ENCODE measurements around the gene AGPAT4. TPM values are rescaled to one million over a fixed set of nuclear protein-coding genes. Genes with fewer than 3 reads are reported as not detected.

AGPAT4 gene
- total RNA-seq, 1 experiment from 2014 or later: 15.5 TPM

- H2AFZ ChIP-seq (ENCODE audit: low read depth, low read length, poor library complexity, severe bottlenecking): no peak overlapping the region
- ChIA-PET CTCF (interaction anchor here (0.9 to 2.5 kb wide), 2 partner anchors 269 to 351 kb away, joined by 3 to 13 read pairs; no protein-coding TSS in a partner anchor), RAD21 (ENCODE audit: low non-redundant PET in 1 of 2, low total read pairs in 2 of 2, uncharacterized antibody in 2 of 2, unreplicated experiment in 2 of 2) (no interaction called here), POLR2A (no interaction called here)
- no peaks in the 10 kb centered on the region for H3K9me2 ChIP-seq (ENCODE audit: insufficient read depth)
- H3K27me3 ChIP-seq (ENCODE audit: insufficient read depth, low read length): no peaks in the 10 kb centered on the region
- DNase-seq (ENCODE audit: low read depth, low spot score) (no peak), ATAC-seq (peak; percentile 59; the same call in 1 of the 2 replicates)
- H3K79me2 ChIP-seq (ENCODE audit: insufficient read depth, low read length): no peaks in the 10 kb centered on the region
- H3K4me3 ChIP-seq (replicated peaks in 1 of 2; ENCODE audit: low read depth in 1 of 2, low read length in 2 of 2): no peak overlapping the region
- no peak overlapping the region for H3K4me2 ChIP-seq (ENCODE audit: low read length)
- peaks cover 7 to 27% of the 10 kb centered on the region in 2 experiments; a peak in 2 of 4 replicates for H3K36me3 ChIP-seq (ENCODE audit: control insufficient read depth in 1 of 2, insufficient read depth in 2 of 2, low read length in 2 of 2)
- H3K27ac ChIP-seq (ENCODE audit: low read depth, low read length): no peak overlapping the region
- H4K20me1 ChIP-seq (ENCODE audit: insufficient read depth): no peaks in the 10 kb centered on the region
- BruUV-seq (replicated peaks): no TSS peak
- no peaks in the 10 kb centered on the region for H3K9me3 ChIP-seq (ENCODE audit: control insufficient read depth in 1 of 2, insufficient read depth in 1 of 2, low read depth in 1 of 2, low read length in 2 of 2)
- H3K4me1 ChIP-seq (ENCODE audit: control insufficient read depth in 1 of 2, insufficient read depth in 2 of 2, low read length in 2 of 2): no peaks in the 10 kb centered on the region
- intact Hi-C loops (cut with micrococcal nuclease): loop anchor here (2.0 to 10.0 kb wide), 2 partner anchors 269 to 367 kb away; no protein-coding TSS in a partner anchor
- no peak overlapping the region for H3K9ac ChIP-seq (ENCODE audit: low read length)
- TF ChIP-seq TCF7L2 (IDR thresholded peaks at IDR 0.05; ENCODE audit: borderline replicate concordance, extremely low read depth, insufficient read depth, insufficient read length): no peak
- TF ChIP-seq, protein P1, sequence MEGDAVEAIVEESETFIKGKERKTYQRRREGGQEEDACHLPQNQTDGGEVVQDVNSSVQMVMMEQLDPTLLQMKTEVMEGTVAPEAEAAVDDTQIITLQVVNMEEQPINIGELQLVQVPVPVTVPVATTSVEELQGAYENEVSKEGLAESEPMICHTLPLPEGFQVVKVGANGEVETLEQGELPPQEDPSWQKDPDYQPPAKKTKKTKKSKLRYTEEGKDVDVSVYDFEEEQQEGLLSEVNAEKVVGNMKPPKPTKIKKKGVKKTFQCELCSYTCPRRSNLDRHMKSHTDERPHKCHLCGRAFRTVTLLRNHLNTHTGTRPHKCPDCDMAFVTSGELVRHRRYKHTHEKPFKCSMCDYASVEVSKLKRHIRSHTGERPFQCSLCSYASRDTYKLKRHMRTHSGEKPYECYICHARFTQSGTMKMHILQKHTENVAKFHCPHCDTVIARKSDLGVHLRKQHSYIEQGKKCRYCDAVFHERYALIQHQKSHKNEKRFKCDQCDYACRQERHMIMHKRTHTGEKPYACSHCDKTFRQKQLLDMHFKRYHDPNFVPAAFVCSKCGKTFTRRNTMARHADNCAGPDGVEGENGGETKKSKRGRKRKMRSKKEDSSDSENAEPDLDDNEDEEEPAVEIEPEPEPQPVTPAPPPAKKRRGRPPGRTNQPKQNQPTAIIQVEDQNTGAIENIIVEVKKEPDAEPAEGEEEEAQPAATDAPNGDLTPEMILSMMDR (IDR thresholded peaks at IDR 0.05 in 2 of 3, conservative IDR thresholded peaks at IDR 0.05 in 1 of 3; ENCODE audit: borderline replicate concordance in 1 of 3, insufficient read depth in 1 of 3, low read depth in 2 of 3, low read length in 2 of 3): peak; percentile 14 to 40 (median 36); a peak in 4 of 6 replicates
- peak; percentile 51 for TF ChIP-seq RAD21 (IDR thresholded peaks at IDR 0.05; ENCODE audit: low read depth)
Observed at GRCh38 chr6:161101517-161101916, 172.3 kb downstream of the AGPAT4 start.

- CTCF ChIA-PET: no interaction called here
Observed at GRCh38 chr6:161100072-161100471, 173.8 kb downstream of the AGPAT4 start.

More at GRCh38 chr6:161100072-161100471, 173.8 kb downstream of the AGPAT4 start:
- no peak overlapping the region for H3K4me2 ChIP-seq (ENCODE audit: low read length)
- H3K27me3 ChIP-seq (ENCODE audit: insufficient read depth, low read length): no peaks in the 10 kb centered on the region
- BruUV-seq (replicated peaks): no TSS peak
- ATAC-seq (no peak), DNase-seq (ENCODE audit: low read depth, low spot score) (no peak)
- H3K36me3 ChIP-seq (ENCODE audit: control insufficient read depth in 1 of 2, insufficient read depth in 2 of 2, low read length in 2 of 2): peaks cover 3 to 28% of the 10 kb centered on the region in 2 experiments; a peak in 3 of 4 replicates
- H3K9me2 ChIP-seq (ENCODE audit: insufficient read depth): no peaks in the 10 kb centered on the region
- intact Hi-C loops (cut with micrococcal nuclease): loop anchor here (2.0 to 10.0 kb wide), 2 partner anchors 271 to 365 kb away; no protein-coding TSS in a partner anchor
- ChIA-PET POLR2A (no interaction called here), RAD21 (ENCODE audit: low non-redundant PET in 1 of 2, low total read pairs in 2 of 2, uncharacterized antibody in 2 of 2, unreplicated experiment in 2 of 2) (no interaction called here)
- H3K27ac ChIP-seq (ENCODE audit: low read depth, low read length): no peak overlapping the region
- TF ChIP-seq EGR1 (IDR thresholded peaks at IDR 0.05; ENCODE audit: low read depth) (no peak), ATF3 (IDR thresholded peaks at IDR 0.05) (no peak), POLR2A (IDR thresholded peaks at IDR 0.05; ENCODE audit: borderline replicate concordance, extremely low read depth, insufficient read depth, insufficient read length) (no peak)
- H4K20me1 ChIP-seq (ENCODE audit: insufficient read depth): 0 out of 2 replicates have a peak, but pooled peaks cover 10% of the 10 kb centered on the region
- H3K9me3 ChIP-seq (ENCODE audit: control insufficient read depth in 1 of 2, insufficient read depth in 1 of 2, low read depth in 1 of 2, low read length in 2 of 2): no peaks in the 10 kb centered on the region
- peaks cover 0 to 2% of the 10 kb centered on the region in 2 experiments; a peak in 2 of 4 replicates for H3K4me1 ChIP-seq (ENCODE audit: control insufficient read depth in 1 of 2, insufficient read depth in 2 of 2, low read length in 2 of 2)
- H3K79me2 ChIP-seq (ENCODE audit: insufficient read depth, low read length): no peaks in the 10 kb centered on the region
- H3K4me3 ChIP-seq (replicated peaks in 1 of 2; ENCODE audit: low read depth in 1 of 2, low read length in 2 of 2): no peak overlapping the region
- no peak overlapping the region for H2AFZ ChIP-seq (ENCODE audit: low read depth, low read length, poor library complexity, severe bottlenecking)
- H3K9ac ChIP-seq (ENCODE audit: low read length): no peak overlapping the region

Measured in HCT116 (cell line).